Measurements from ENCODE around the gene SMURF2. TPM values are rescaled to one million over a fixed set of nuclear protein-coding genes. Genes with fewer than 3 reads are reported as not detected.
"Not testable (repeated sequence)": the region's sequence is repeated elsewhere in the genome, so short reads cannot be mapped to it uniquely, and the experiment has no call there.

SMURF2 gene
- total RNA-seq, 1 experiment from 2014 or later, result 127 TPM

DNA sequence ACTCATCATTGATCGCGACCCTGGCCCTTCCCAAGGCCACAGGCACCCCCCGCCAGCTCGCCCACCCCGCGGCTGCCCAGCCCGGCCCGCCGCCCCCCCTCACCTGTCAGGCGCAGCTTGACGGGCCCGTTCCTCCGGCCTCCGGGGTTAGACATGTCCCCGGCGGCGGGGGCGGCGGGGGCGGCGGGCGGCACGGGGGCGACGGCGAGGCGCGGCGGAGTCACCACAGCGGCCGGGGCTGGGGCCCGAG, 456 bp downstream of the SMURF2 start (continued):
- TF ChIP-seq ZNF274 (IDR thresholded peaks at IDR 0.05; ENCODE audit: low read depth, low read length), result no peak

DNA sequence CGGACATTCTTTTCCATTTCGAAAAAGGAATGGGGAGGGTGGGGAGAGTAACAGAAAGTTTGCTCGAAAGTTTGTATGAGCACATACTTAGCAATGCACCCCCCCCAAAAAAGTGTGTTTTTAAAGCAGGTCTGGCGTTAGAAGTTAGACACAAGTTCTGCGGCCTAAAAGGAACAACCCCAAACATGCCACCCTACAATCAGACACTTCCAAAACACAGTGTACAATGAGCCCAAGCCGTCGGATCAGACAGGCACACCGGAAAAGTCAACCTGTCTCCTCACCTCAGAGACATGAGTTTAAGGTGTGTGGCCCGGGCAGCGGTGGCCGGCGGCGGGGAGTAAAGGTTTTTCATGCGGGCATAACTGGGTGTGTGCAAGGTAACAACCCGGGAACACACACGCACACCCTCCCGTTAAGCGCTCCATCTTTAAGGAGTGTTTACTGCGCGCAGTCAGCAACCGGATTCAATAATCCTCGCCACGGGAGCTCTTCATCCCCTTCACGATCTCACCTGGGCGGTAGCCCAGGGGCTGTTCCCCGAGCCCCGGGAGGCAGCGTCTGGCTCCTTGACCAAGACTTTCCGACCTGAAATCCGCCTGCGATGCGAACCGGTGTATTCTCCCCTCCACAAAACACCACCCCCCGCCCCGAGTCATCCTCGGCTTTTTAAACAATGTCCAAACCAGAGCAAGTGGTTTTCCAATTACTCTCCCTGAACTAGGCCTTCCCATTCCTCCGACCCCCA, 955 bp downstream of the SMURF2 start:
- Histone ChIP-seq H3K4me3 (replicated peaks in 1 of 2; ENCODE audit: low read depth in 1 of 2, low read length in 2 of 2) (peak overlapping the region; percentile 81 to 82), H3K27ac (ENCODE audit: low read depth, low read length) (peak overlapping the region; percentile 96), H3K4me2 (ENCODE audit: low read length) (peak overlapping the region; percentile 77), H3K36me3 (ENCODE audit: control insufficient read depth in 1 of 2, insufficient read depth in 2 of 2, low read length in 2 of 2) (peaks cover 0 to 19% of the 10 kb centered on the region in 2 experiments; a peak in 2 of 4 replicates), H3K79me2 (ENCODE audit: insufficient read depth, low read length) (peaks cover 55% of the 10 kb centered on the region), H3K4me1 (ENCODE audit: control insufficient read depth in 1 of 2, insufficient read depth in 2 of 2, low read length in 2 of 2) (peaks cover 67 to 81% of the 10 kb centered on the region in 2 experiments), H3K9ac (ENCODE audit: low read length) (peak overlapping the region; percentile 78)
- RAD21 ChIA-PET (ENCODE audit: low non-redundant PET in 1 of 2, low total read pairs in 2 of 2, uncharacterized antibody in 2 of 2, unreplicated experiment in 2 of 2); CTCF ChIA-PET; H3K27me3 ChIP-seq (ENCODE audit: insufficient read depth, low read length); H2AFZ ChIP-seq (ENCODE audit: low read depth, low read length, poor library complexity, severe bottlenecking); H4K20me1 ChIP-seq (ENCODE audit: insufficient read depth); H3K9me2 ChIP-seq (ENCODE audit: insufficient read depth); H3K9me3 ChIP-seq (ENCODE audit: control insufficient read depth in 1 of 2, insufficient read depth in 1 of 2, low read depth in 1 of 2, low read length in 2 of 2); DNase-seq (ENCODE audit: low read depth, low spot score): not testable (repeated sequence)
- TF ChIP-seq SIN3A (IDR thresholded peaks at IDR 0.05; ENCODE audit: low read depth) (peak; percentile 62; the same call in 1 of the 2 replicates), POLR2AphosphoS5 (IDR thresholded peaks at IDR 0.05; ENCODE audit: low read depth, low read length) (peak; percentile 54; the same call in 1 of the 2 replicates), FOSL1 (IDR thresholded peaks at IDR 0.05; ENCODE audit: low read depth) (0 out of 2 replicates have a peak, but pooled peaks have one; percentile 1)
- intact Hi-C loops (cut with micrococcal nuclease), result loop anchor here (5.0 kb wide), 1 partner anchor 164 kb away; the partner anchor contains the start of gene POLG2
- BruUV-seq (replicated peaks), result TSS peak; percentile 42
- POLR2A ChIA-PET, result interaction anchor here (0.9 to 2.5 kb wide), 5 partner anchors 19 to 67 kb away, joined by 3 to 13 read pairs (median 6); no protein-coding TSS in a partner anchor
- ATAC-seq, result peak; percentile 0; the same call in 1 of the 2 replicates

DNA sequence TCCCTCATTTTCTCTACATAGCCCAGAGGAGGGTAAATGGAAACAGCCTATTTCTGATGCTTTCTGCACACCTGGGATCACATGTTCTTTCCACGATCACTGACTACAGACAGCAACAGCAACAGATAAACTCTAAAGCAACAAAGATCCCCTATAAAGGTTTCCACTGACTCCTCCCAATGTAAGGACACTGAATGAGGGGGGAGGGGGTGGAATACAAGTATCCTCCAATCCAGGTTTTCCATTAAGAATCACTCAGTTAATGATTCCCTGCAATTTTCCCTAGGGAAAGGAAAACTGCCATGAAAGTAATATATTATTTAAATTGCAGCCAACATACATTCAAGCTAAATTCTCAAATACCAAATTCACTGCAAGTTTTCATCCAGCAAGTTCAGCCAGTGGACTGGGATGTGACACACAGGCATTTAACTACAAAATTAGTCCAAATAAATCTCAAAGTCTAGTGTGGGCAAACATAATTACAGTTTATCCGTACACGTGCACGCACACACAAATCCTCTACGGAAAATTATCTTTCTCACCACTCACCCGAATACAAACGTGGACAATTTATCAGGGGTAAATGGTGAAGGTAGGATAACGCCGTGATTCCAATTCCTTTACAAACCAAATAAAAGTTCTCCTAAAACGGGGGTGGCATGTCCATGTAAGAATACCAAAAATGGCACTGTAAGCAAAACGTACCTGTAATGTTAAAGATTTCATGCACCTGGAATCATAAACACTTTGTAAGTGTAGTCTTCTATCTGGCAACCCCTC, 1.7 kb downstream of the SMURF2 start:
- Histone ChIP-seq H3K4me1 (ENCODE audit: control insufficient read depth in 1 of 2, insufficient read depth in 2 of 2, low read length in 2 of 2) (peaks cover 64 to 82% of the 10 kb centered on the region in 2 experiments), H3K4me3 (replicated peaks in 1 of 2; ENCODE audit: low read depth in 1 of 2, low read length in 2 of 2) (peak overlapping the region; percentile 81 to 82), H3K79me2 (ENCODE audit: insufficient read depth, low read length) (peaks cover 63% of the 10 kb centered on the region), H3K36me3 (ENCODE audit: control insufficient read depth in 1 of 2, insufficient read depth in 2 of 2, low read length in 2 of 2) (peaks cover 0 to 21% of the 10 kb centered on the region in 2 experiments; a peak in 2 of 4 replicates), H3K27ac (ENCODE audit: low read depth, low read length) (peak overlapping the region; percentile 96), H3K9ac (ENCODE audit: low read length) (peak overlapping the region; percentile 78), H3K4me2 (ENCODE audit: low read length) (peak overlapping the region; percentile 77)
- H2AFZ ChIP-seq (ENCODE audit: low read depth, low read length, poor library complexity, severe bottlenecking); RAD21 ChIA-PET (ENCODE audit: low non-redundant PET in 1 of 2, low total read pairs in 2 of 2, uncharacterized antibody in 2 of 2, unreplicated experiment in 2 of 2); DNase-seq (ENCODE audit: low read depth, low spot score); CTCF ChIA-PET; BruUV-seq (replicated peaks); H3K27me3 ChIP-seq (ENCODE audit: insufficient read depth, low read length); H4K20me1 ChIP-seq (ENCODE audit: insufficient read depth); ATAC-seq; H3K9me2 ChIP-seq (ENCODE audit: insufficient read depth); POLR2A ChIA-PET; H3K9me3 ChIP-seq (ENCODE audit: control insufficient read depth in 1 of 2, insufficient read depth in 1 of 2, low read depth in 1 of 2, low read length in 2 of 2): not testable (repeated sequence)
- intact Hi-C loops (cut with micrococcal nuclease), result loop anchor here (5.0 kb wide), 1 partner anchor 163 kb away; the partner anchor contains the start of gene POLG2
- TF ChIP-seq, protein P1, sequence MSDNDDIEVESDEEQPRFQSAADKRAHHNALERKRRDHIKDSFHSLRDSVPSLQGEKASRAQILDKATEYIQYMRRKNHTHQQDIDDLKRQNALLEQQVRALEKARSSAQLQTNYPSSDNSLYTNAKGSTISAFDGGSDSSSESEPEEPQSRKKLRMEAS (IDR thresholded peaks at IDR 0.05), result peak; percentile 22; the same call in 1 of the 2 replicates
- TF ChIP-seq POLR2AphosphoS5 (IDR thresholded peaks at IDR 0.05; ENCODE audit: low read depth, low read length) (peak; percentile 48; the same call in 1 of the 2 replicates), SP1 (IDR thresholded peaks at IDR 0.05; ENCODE audit: low read depth) (peak; percentile 28; the same call in 1 of the 2 replicates), RAD21 (IDR thresholded peaks at IDR 0.05; ENCODE audit: low read depth) (peak; percentile 0; the same call in 1 of the 2 replicates), FOSL1 (IDR thresholded peaks at IDR 0.05; ENCODE audit: low read depth) (0 out of 2 replicates have a peak, but pooled peaks have one; percentile 5), EGR1 (IDR thresholded peaks at IDR 0.05; ENCODE audit: low read depth) (peak; percentile 6; the same call in 1 of the 2 replicates)

Measured in HCT116 (cell line).